Measurements from ENCODE around the gene GRAMD1A.

GRCh38 chr19:34969721-34970120 is 30.4 kb upstream of the GRAMD1A start:
- TF ChIP-seq ZNF148 (tag by site-specific recombination; IDR thresholded peaks at IDR 0.05; ENCODE audit: borderline replicate concordance) (no peak), ZNF292 (tag by site-specific recombination; IDR thresholded peaks at IDR 0.05; ENCODE audit: borderline replicate concordance, low read depth) (no peak), ZNF18 (tag by site-specific recombination; IDR thresholded peaks at IDR 0.05) (no peak), ZBTB7A (tag by site-specific recombination; IDR thresholded peaks at IDR 0.05; ENCODE audit: low read depth) (no peak), CTCF (tag by site-specific recombination; IDR thresholded peaks at IDR 0.05) (no peak), BCL11A (tag by site-specific recombination; IDR thresholded peaks at IDR 0.05; ENCODE audit: low read depth) (no peak)
